Measurements from ENCODE around the gene PLCG1. TPM values are rescaled to one million over a fixed set of nuclear protein-coding genes. Genes with fewer than 3 reads are reported as not detected.

Gene PLCG1
- total RNA-seq: 47.4 and 59.5 TPM in 2 replicates

GRCh38 chr20:41136680-41137613 is at the start of gene PLCG1:
PLCG1 (plus strand) TSS chr20:41137543; CDS start chr20:41137642, 99 bp downstream.

Other genes starting within 250 kb of the PLCG1 start
- 15.5 and 26.3 TPM in 2 replicates for gene TOP1, start 108.7 kb upstream of the PLCG1 start, total RNA-seq
- gene ZHX3, start 180.2 kb downstream of the PLCG1 start, total RNA-seq: 12.1 and 12.4 TPM in 2 replicates
- 7.7 and 7.9 TPM in 2 replicates for gene LPIN3, start 203.3 kb downstream of the PLCG1 start, total RNA-seq
- gene EMILIN3, start 229.3 kb downstream of the PLCG1 start, total RNA-seq: not detected in 2 replicates